ENCODE measurements around the gene UBE3D.

Gene UBE3D

GRCh38 chr6:82914511-82914910, 151.1 kb downstream of the UBE3D start:
- no peak for TF ChIP-seq CTCF (IDR thresholded peaks at IDR 0.05; ENCODE audit: control insufficient read depth, insufficient read depth, low read depth, low read length, missing control alignments)
- no peak for DNase-seq (ENCODE audit: low read depth)
- H3K4me3 ChIP-seq (ENCODE audit: control insufficient read depth, low read depth, low read length): no peak overlapping the region

GRCh38 chr6:82910820-82911219, 154.8 kb downstream of the UBE3D start:
- no peak overlapping the region for H3K4me3 ChIP-seq (ENCODE audit: control insufficient read depth, low read depth, low read length)
- no peak for DNase-seq (ENCODE audit: low read depth)
- TF ChIP-seq CTCF (IDR thresholded peaks at IDR 0.05; ENCODE audit: control insufficient read depth, insufficient read depth, low read depth, low read length, missing control alignments): no peak

GRCh38 chr6:82910395-82910794, 155.2 kb downstream of the UBE3D start:
- no peak for DNase-seq (ENCODE audit: low read depth)
- no peak for TF ChIP-seq CTCF (IDR thresholded peaks at IDR 0.05; ENCODE audit: control insufficient read depth, insufficient read depth, low read depth, low read length, missing control alignments)
- no peak overlapping the region for H3K4me3 ChIP-seq (ENCODE audit: control insufficient read depth, low read depth, low read length)

- no peak for TF ChIP-seq CTCF (IDR thresholded peaks at IDR 0.05; ENCODE audit: control insufficient read depth, insufficient read depth, low read depth, low read length, missing control alignments)
- DNase-seq (ENCODE audit: low read depth): no peak
- no peak overlapping the region for H3K4me3 ChIP-seq (ENCODE audit: control insufficient read depth, low read depth, low read length)
These were observed 156.1 kb downstream of the UBE3D start for GRCh38 chr6:82909551-82909950.

- H3K4me3 ChIP-seq (ENCODE audit: control insufficient read depth, low read depth, low read length): no peak overlapping the region
- TF ChIP-seq CTCF (IDR thresholded peaks at IDR 0.05; ENCODE audit: control insufficient read depth, insufficient read depth, low read depth, low read length, missing control alignments): no peak
- no peak for DNase-seq (ENCODE audit: low read depth)
These were observed 157.0 kb downstream of the UBE3D start for GRCh38 chr6:82908661-82909060.

GRCh38 chr6:82906951-82907350, 158.7 kb downstream of the UBE3D start:
- DNase-seq (ENCODE audit: low read depth): peak; percentile 18
- no peak overlapping the region for H3K4me3 ChIP-seq (ENCODE audit: control insufficient read depth, low read depth, low read length)
- no peak for TF ChIP-seq CTCF (IDR thresholded peaks at IDR 0.05; ENCODE audit: control insufficient read depth, insufficient read depth, low read depth, low read length, missing control alignments)

GRCh38 chr6:82906489-82906888, 159.2 kb downstream of the UBE3D start:
- no peak for TF ChIP-seq CTCF (IDR thresholded peaks at IDR 0.05; ENCODE audit: control insufficient read depth, insufficient read depth, low read depth, low read length, missing control alignments)
- no peak overlapping the region for H3K4me3 ChIP-seq (ENCODE audit: control insufficient read depth, low read depth, low read length)
- DNase-seq (ENCODE audit: low read depth): no peak
